Fibroblast of mammary gland (primary cell): ENCODE data around the gene RICTOR.
A peak's percentile ranks its signal among the peaks of the same experiment; 100 is the strongest.
"Not testable (repeated sequence)": the region's sequence is repeated elsewhere in the genome, so short reads cannot be mapped to it uniquely, and the experiment has no call there.

Experiments used
- DNase-seq: peaks from one replicate; pipeline ENCODE4 v3.0.0-alpha.2; 2010; ENCODE audit warnings: low read depth
- H3K4me3 ChIP-seq: 2 replicates; pipeline ENCODE4 v1.5.1; 2011; ENCODE audit warnings: low read depth, mild to moderate bottlenecking, low read length, moderate library complexity; ENCODE audit not compliant: control insufficient read depth
- CTCF ChIP-seq: conservative IDR thresholded peaks from 2 replicates; pipeline ENCODE4 v1.5.1; 2011; ENCODE audit warnings: low read depth, low read length, inconsistent platforms; ENCODE audit not compliant: control insufficient read depth, insufficient read depth

RICTOR gene

GRCh38 chr5:39052141-39052540 lies 22.1 kb downstream of the RICTOR start:
- TF ChIP-seq CTCF = no peak
- DNase-seq = no peak
- no peak overlapping the region for H3K4me3 ChIP-seq

GRCh38 chr5:39049315-39049714 lies 24.9 kb downstream of the RICTOR start:
- no peak for DNase-seq
- H3K4me3 ChIP-seq = no peak overlapping the region
- TF ChIP-seq CTCF = no peak

GRCh38 chr5:39040875-39041274 lies 33.3 kb downstream of the RICTOR start:
- no peak overlapping the region for H3K4me3 ChIP-seq
- DNase-seq = no peak
- TF ChIP-seq CTCF = no peak

GRCh38 chr5:39034493-39034892 lies 39.7 kb downstream of the RICTOR start:
- DNase-seq, H3K4me3 ChIP-seq: not testable (repeated sequence)

GRCh38 chr5:39031041-39031440 lies 43.2 kb downstream of the RICTOR start:
- no peak overlapping the region for H3K4me3 ChIP-seq
- no peak for TF ChIP-seq CTCF
- no peak for DNase-seq

- H3K4me3 ChIP-seq = no peak overlapping the region
- no peak for DNase-seq
- no peak for TF ChIP-seq CTCF
Observed at GRCh38 chr5:39025456-39025855, 48.7 kb downstream of the RICTOR start.

GRCh38 chr5:39024884-39025283 lies 49.3 kb downstream of the RICTOR start:
- DNase-seq = peak; percentile 65
- TF ChIP-seq CTCF = no peak
- no peak overlapping the region for H3K4me3 ChIP-seq
